GM19324 (cell line): ENCODE results near the gene GPSM3.

ENCODE experiments used
- ATAC-seq: cut with Tn5 transposase; IDR thresholded peaks from one replicate; pipeline ENCODE4 v1.9.1; 2021; ENCODE audit warnings: mild to moderate bottlenecking, moderate library complexity; ENCODE audit not compliant: unreplicated experiment, low FRiP score

GPSM3 gene

DNA sequence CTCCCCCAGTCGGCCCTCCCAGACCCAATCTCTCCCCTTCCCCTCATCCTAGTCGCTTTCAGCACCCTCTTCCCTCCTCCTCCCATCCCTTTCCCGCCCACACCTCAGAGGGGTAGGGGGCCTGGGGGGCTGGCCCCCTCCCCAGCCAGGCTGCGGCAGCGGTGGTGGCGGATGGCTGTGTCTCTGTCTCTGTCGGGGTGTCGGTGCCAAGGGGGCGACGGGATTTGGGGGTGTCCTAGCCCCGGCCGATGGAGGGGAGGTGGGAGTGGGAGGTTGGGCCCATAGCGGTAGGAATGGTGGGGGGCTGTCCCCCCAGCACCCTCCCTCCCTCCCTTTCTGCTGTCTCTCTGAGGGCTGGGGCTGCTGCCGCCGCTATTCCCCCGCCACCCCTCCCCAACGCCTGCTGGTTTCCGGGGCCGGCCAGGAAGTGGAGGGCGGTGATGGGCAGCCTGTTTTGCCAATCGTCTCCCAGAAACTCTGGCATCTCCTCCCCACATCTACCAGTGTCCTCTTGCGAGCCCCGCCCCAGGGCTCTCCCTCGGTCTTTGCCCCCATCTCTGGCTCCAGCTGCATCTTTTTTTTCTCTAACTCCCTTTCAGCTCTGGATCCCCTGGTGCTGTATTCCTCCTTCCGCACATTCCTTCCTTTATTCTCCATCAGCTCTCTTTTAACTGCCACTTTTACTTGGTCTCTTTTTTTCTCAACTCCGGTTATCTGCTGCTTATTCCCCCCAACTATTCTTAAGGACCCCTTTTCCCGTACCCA, 16.6 kb downstream of the GPSM3 start, which contains the start of gene AGPAT1:
Gene AGPAT1, minus strand, starts transcription at position 374 of the 765 bp plus-strand sequence. CDS start 4,588 bp downstream, outside the sequence.
- ATAC-seq = peak; percentile 39

- ATAC-seq = no peak
Observed at GRCh38 chr6:32175322-32175710, 17.1 kb downstream of the GPSM3 start.

DNA sequence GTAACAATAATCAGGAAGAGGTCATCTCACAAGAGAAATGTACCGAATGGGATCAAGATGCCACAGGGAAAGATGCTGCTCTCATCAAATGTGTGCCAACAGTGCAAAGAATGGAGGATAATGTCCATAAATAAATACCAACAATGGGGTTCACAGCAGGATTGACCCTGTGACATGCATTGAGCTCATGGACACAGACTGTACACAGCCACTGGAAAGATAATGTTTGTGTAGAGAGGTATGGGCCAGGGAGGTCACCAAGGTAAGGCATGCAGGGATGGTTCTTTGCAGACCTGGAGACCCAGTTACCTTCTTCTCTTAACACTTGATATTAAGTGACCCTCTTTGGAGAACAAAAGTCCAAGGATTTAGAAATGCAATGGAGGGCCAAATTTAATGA, 18.0 kb downstream of the GPSM3 start:
- ATAC-seq = no peak

DNA sequence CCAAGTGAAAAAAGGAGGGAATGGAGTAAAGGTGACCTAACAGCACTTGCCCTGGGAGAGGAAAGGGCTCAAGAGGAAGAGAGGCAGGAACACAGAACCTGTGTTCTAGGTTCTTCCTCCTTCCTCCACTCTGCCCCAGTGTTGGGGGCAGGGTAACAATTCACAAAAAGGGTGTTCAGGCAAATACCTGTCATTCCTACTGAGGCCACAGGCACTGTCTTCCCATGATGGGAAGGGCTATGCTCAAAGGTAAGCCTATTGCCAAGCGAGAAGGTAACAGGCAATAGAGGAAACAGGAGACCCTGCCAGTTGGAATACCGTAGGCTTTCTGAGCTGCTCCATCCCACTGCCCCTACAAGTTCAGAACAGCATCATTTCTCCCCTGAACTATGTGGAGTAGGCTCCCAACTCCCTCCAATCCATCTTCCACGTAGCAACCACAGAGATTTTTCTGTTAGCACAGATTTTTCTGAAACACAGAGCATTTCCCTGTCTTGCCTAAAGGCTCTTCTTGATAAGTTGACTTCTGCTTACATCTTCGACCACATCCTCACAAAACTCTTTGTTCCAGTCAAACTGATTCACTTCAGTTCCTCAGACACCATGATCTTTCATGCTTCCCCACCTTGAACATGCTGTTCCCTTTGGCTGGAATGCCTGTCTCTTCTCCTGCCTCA, 19.3 kb downstream of the GPSM3 start:
- ATAC-seq = no peak

DNA sequence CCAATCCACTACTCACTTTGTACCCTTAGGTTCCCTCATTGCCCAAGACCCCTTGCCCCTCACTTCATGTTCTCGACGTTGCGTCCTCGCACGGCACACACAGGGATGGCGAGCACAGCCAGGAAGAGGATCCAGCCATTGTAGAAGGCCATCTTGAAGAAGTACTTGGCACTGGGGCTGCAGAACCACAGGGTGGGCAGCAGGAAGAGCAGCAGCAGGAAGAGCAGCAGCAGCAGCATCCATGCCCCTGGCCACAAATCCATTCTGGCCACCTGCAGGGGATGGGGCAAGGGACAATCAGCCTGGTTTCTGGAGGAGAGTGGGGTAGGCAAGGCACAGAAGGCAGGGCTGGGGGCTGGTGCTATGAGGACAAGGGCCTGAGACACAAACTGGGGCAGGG, 21.2 kb downstream of the GPSM3 start:
- no peak for ATAC-seq

GRCh38 chr6:32170294-32170693, 22.1 kb downstream of the GPSM3 start:
- no peak for ATAC-seq

- no peak for ATAC-seq
Observed at GRCh38 chr6:32168807-32169591, 23.4 kb downstream of the GPSM3 start.

DNA sequence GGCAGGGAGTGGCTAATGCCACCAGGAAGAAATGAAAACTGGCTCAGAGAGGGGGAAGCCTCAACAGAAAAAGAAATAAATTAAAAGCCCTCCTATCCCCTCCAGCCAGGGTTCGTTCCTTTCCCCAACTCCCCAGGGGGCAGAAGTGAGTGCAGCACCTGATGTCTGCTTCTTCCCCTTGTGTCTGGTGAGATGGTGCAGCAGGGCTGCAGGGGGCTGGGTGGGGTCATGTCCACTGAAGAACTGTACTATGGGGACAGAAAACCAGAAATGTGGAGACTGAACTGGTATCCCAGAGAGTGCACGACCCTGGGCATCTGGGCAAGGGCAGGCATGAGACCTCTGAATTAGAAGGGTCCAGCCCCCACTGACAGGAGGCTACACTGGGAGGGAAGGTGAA, 24.1 kb downstream of the GPSM3 start:
- ATAC-seq = no peak

GRCh38 chr6:32167761-32168262, 24.6 kb downstream of the GPSM3 start:
- no peak for ATAC-seq

DNA sequence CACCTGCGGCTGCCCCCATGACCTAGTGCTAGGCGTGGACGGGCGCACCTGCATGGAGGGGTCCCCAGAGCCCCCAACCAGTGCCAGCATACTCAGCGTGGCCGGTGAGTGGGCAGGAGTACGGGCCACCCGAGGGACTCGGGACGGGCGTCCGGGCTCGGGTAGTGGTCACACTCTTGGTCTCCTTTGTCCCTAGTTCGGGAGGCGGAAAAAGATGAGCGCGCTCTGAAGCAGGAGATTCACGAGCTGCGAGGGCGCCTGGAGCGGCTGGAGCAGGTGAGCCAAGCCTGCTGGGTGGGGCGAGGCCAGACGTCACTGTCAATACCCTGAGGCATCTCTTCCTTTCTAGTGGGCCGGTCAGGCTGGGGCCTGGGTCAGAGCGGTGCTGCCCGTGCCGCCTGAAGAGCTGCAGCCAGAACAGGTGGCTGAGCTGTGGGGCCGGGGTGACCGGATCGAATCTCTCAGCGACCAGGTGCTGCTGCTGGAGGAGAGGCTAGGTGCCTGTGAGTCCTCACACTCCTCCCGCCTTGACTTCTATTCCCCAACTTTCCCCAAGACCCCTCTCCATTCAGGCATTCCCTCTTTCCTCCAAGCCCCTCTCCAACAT, 25.2 kb downstream of the GPSM3 start:
- ATAC-seq = no peak

DNA sequence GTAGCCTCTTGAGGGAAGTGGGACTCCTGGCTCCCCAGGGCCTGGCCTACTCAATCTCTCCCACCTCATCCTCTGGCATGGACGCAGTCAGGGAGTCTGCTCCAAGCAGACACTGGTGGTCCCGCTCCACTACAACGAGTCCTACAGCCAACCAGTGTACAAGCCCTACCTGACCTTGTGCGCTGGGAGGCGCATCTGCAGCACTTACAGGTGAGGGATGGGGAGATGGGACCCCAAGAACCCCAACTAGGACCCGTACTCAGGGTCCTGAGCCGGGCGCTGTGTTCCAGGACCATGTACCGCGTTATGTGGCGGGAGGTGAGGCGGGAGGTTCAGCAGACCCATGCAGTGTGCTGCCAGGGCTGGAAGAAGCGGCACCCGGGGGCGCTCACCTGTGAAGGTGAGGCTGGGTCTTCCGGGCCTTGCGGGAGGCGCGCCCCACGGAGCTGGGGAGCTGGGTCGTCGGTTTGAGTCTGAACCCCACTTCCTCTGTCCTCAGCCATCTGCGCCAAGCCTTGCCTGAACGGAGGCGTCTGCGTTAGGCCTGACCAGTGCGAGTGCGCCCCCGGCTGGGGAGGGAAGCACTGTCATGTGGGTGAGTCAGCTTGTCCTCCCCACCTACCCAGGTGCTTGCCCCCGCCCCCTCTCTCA, 25.9 kb downstream of the GPSM3 start:
- ATAC-seq = no peak

GRCh38 chr6:32164295-32164694, 28.1 kb downstream of the GPSM3 start, which contains the start of gene EGFL8:
Gene EGFL8 (plus strand): TSS chr6:32164595. CDS start chr6:32166166, 1,571 bp downstream.
- ATAC-seq = no peak

GRCh38 chr6:32163559-32164258, 28.7 kb downstream of the GPSM3 start:
- ATAC-seq = no peak

GRCh38 chr6:32158052-32158451, 34.4 kb downstream of the GPSM3 start:
- no peak for ATAC-seq

DNA sequence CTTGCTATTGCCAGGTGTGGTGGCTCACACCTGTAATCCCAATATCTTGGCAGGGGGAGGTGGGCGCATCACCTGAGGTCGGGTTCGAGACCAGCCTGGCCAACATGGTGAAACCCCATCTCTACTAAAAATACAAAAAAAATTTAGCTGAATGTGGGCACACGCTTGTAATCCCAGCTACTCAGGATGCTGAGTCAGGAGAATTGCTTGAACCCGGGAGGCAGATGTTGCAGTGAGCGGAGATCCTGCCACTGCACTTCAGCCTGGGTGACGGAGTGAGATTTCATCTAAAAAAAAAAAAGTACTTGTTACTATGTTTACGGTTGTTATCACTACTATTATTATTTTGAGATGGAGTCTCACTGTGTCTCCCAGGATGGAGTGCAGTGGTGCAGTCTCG, 35.6 kb downstream of the GPSM3 start:
- no peak for ATAC-seq

DNA sequence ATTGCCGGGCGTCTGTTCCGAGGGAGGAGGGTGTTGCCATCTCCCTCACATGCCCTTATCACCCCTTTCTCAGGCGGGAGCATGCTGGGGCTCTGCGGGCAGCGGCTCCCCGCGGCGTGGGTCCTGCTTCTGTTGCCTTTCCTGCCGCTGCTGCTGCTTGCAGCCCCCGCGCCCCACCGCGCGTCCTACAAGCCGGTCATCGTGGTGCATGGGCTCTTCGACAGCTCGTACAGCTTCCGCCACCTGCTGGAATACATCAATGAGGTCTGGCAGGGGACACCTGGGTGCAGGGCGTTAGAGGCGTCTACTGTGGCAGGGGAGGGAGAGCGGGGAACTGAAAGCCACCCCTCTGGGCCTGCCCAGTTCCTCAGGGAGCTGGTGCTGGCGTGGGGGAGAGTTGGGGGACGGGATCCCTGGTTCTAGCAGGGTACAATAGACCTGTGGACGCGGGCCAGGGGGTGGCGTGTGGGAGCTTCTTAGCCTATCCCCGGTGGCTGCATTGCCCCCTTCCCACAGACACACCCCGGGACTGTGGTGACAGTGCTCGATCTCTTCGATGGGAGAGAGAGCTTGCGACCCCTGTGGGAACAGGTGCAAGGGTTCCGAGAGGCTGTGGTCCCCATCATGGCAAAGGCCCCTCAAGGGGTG, 37.8 kb downstream of the GPSM3 start:
- ATAC-seq = peak; percentile 66

- peak; percentile 13 for ATAC-seq
Observed at GRCh38 chr6:32153564-32154513, 38.6 kb downstream of the GPSM3 start, which contains the start of gene PPT2. Gene PPT2 (plus strand): TSS chr6:32154141. CDS start chr6:32154595, 454 bp downstream.
